Measurements from ENCODE around the gene MFAP4. TPM values are rescaled to one million over a fixed set of nuclear protein-coding genes. Genes with fewer than 3 reads are reported as not detected.

MFAP4 gene
- total RNA-seq, 2 donors from 2014 or later = not detected

DNA sequence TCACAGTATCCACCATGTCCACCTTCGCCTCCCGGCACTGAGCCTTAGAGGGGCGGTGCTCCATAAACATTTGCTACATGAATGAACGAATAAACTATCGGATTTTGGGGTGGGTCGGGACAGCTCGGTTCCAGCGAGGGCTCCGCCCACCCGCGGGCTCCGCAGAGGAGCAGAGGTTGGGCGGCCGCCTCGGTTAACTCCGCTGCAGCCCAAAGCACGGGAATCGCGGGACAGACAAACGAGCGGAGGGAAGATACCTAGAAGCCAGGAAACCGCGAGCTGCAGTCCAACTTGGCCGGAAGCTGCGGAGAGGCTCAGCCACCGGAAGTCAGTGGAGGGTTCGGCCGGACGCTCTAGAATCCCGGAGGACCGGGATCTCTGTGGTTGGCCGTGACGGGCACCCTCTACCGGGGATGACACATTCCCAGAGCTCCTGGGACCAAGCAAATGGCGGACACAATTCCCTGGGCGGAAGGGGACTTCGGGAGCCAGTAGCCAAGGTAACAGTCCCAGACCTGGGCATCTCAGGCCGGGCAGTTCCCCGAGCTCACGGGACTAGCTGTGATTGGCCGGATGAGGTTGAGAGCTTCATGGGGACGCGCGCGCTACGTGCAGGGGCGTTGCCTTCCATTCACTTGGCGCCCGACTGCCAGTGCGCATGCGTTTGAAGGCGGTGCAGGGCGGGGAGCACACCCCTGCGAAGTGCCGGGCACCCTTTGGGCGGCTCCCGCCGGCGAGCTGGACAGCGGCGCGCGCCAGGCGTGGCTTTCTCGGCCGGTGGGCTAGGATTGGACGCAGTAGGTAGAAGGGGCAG is 9.2 kb downstream of the MFAP4 start:
- Mint-ChIP-seq H3K36me3 (no peaks in the 10 kb centered on the region), H3K27ac (peak overlapping the region; percentile 93 to 97), H3K27me3 (no peaks in the 10 kb centered on the region), H3K4me3 (peak overlapping the region; percentile 92), H3K9me3 (no peaks in the 10 kb centered on the region), H3K4me1 (ENCODE audit: low read depth in 2 of 2) (peaks cover 25 to 33% of the 10 kb centered on the region in 2 donors)
- ATAC-seq = peak; percentile 98
- DNase-seq (ENCODE audit: low spot score) = peak; percentile 100

- H3K36me3 Mint-ChIP-seq = no peaks in the 10 kb centered on the region
- H3K27me3 Mint-ChIP-seq = no peaks in the 10 kb centered on the region
- peak overlapping the region; percentile 93 to 97 for H3K27ac Mint-ChIP-seq
- DNase-seq (ENCODE audit: low spot score) (no peak), ATAC-seq (no peak)
- peaks cover 33 to 38% of the 10 kb centered on the region in 2 donors for H3K4me1 Mint-ChIP-seq (ENCODE audit: low read depth in 2 of 2)
- H3K4me3 Mint-ChIP-seq = peak overlapping the region; percentile 92
- H3K9me3 Mint-ChIP-seq = no peaks in the 10 kb centered on the region
Observed at GRCh38 chr17:19376811-19377210, 10.2 kb downstream of the MFAP4 start.

GRCh38 chr17:19375732-19376131 is 11.3 kb downstream of the MFAP4 start:
- H3K4me1 Mint-ChIP-seq (ENCODE audit: low read depth in 2 of 2) = peaks cover 43 to 46% of the 10 kb centered on the region in 2 donors
- ATAC-seq (no peak), DNase-seq (ENCODE audit: low spot score) (no peak)
- H3K4me3 Mint-ChIP-seq = peak overlapping the region; percentile 64
- H3K9me3 Mint-ChIP-seq = no peaks in the 10 kb centered on the region
- H3K27me3 Mint-ChIP-seq = no peaks in the 10 kb centered on the region
- no peak overlapping the region for H3K27ac Mint-ChIP-seq
- no peaks in the 10 kb centered on the region for H3K36me3 Mint-ChIP-seq

DNA sequence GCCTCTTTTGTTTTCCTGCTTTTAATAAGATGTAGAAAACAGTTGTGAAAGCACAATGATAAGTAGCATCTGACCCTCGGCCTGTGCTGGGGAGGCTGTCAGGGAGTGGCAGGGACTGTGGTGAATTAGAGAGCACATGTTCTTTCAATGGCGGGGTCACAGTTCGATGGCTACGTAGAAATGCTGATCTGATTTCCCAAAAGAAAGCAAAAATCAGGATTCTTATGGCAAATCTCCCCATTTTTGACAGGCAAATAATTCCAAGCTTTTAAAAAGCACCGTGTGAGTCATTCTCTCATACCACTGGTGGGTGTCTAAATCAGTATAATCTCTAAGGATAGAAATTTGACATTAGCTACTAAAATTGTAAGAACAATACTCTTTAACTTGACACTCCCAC is 12.9 kb downstream of the MFAP4 start:
- no peak for DNase-seq (ENCODE audit: low spot score)
- Mint-ChIP-seq H3K36me3 (no peaks in the 10 kb centered on the region), H3K9me3 (peaks cover 3% of the 10 kb centered on the region), H3K4me3 (no peak overlapping the region), H3K4me1 (ENCODE audit: low read depth in 2 of 2) (peaks cover 50 to 52% of the 10 kb centered on the region in 2 donors), H3K27ac (no peak overlapping the region), H3K27me3 (no peaks in the 10 kb centered on the region)
- ATAC-seq = no peak

- DNase-seq (ENCODE audit: low spot score) = no peak
- no peak for ATAC-seq
- no peaks in the 10 kb centered on the region for H3K27me3 Mint-ChIP-seq
- peaks cover 55 to 60% of the 10 kb centered on the region in 2 donors for H3K4me1 Mint-ChIP-seq (ENCODE audit: low read depth in 2 of 2)
- peak overlapping the region; percentile 54 for H3K4me3 Mint-ChIP-seq
- H3K36me3 Mint-ChIP-seq = no peaks in the 10 kb centered on the region
- no peak overlapping the region for H3K27ac Mint-ChIP-seq
- peaks cover 3% of the 10 kb centered on the region for H3K9me3 Mint-ChIP-seq
Observed at GRCh38 chr17:19372866-19373504, 14.0 kb downstream of the MFAP4 start.

DNA sequence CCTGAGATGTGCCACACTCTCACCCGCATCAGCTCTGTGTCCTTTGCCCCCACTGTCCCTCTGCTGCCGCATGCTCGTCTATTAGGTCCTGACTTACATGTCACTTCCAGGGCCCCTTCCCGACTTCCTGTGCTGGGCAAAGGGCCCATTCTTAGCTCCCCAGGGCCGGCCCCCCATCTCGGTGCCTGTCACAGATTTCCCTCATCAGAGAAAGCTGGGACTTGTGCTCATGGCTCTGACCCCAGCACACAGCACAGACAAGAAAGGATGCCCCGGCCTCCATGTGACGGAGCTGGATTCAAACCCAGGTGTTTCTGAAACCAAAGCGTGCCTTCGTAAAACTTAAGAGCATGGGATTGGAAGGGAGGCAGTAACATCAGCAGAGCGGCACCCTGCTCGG is 14.6 kb downstream of the MFAP4 start:
- Mint-ChIP-seq H3K4me3 (peak overlapping the region; percentile 54), H3K9me3 (peaks cover 3% of the 10 kb centered on the region), H3K36me3 (no peaks in the 10 kb centered on the region), H3K4me1 (ENCODE audit: low read depth in 2 of 2) (peaks cover 55 to 60% of the 10 kb centered on the region in 2 donors), H3K27me3 (no peaks in the 10 kb centered on the region), H3K27ac (no peak overlapping the region)
- no peak for ATAC-seq
- no peak for DNase-seq (ENCODE audit: low spot score)

- Mint-ChIP-seq H3K4me3 (peak overlapping the region; percentile 54), H3K27me3 (no peaks in the 10 kb centered on the region), H3K36me3 (no peaks in the 10 kb centered on the region), H3K4me1 (ENCODE audit: low read depth in 2 of 2) (peaks cover 52 to 57% of the 10 kb centered on the region in 2 donors), H3K27ac (peak overlapping the region in 1 of 2 donors; percentile 23), H3K9me3 (peaks cover 3% of the 10 kb centered on the region)
- DNase-seq (ENCODE audit: low spot score) = no peak
- ATAC-seq = no peak
Observed at GRCh38 chr17:19372011-19372370, 15.0 kb downstream of the MFAP4 start.

DNA sequence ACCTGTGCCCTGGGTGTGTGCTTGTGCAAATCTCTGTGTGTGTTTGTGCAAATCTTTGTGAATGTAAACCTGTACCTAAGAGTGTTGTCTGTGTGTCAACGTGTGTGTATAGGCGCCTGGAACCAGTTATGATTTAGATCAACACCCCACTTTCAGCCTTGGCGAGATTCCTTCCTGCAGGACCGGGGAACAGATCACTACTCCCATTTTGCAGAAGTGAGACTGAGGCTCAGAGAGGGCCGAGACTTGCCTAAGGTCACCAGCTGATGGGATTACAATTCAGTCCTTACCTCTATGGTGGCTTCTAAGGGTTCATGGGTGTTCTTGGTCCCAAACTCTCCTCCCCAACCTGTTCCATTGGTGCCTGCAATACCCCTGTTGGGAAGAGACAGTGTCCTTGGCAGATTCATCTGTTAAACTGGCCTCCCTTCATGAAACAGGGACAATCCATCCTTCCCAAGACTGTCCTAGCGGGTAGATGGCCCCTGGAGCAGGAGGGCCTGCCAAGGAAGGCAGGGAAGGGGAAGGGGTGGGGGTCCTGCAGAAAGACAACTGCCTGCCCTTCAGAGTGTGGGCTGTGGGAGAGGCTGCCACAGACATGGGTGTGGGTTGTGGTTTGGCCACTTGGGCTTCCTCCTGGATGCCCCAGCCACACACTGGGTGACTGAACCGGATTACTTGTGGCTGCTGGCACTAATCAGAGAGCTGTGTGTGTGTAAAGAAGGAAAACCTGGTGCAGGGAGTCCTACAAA is 15.6 kb downstream of the MFAP4 start:
- peak overlapping the region; percentile 89 for H3K4me3 Mint-ChIP-seq
- no peaks in the 10 kb centered on the region for H3K36me3 Mint-ChIP-seq
- ATAC-seq (peak; percentile 24 to 41), DNase-seq (ENCODE audit: low spot score) (no peak)
- H3K9me3 Mint-ChIP-seq = peaks cover 3% of the 10 kb centered on the region
- H3K27me3 Mint-ChIP-seq = no peaks in the 10 kb centered on the region
- peak overlapping the region in 1 of 2 donors; percentile 23 for H3K27ac Mint-ChIP-seq
- H3K4me1 Mint-ChIP-seq (ENCODE audit: low read depth in 2 of 2) = peaks cover 48 to 52% of the 10 kb centered on the region in 2 donors

DNA sequence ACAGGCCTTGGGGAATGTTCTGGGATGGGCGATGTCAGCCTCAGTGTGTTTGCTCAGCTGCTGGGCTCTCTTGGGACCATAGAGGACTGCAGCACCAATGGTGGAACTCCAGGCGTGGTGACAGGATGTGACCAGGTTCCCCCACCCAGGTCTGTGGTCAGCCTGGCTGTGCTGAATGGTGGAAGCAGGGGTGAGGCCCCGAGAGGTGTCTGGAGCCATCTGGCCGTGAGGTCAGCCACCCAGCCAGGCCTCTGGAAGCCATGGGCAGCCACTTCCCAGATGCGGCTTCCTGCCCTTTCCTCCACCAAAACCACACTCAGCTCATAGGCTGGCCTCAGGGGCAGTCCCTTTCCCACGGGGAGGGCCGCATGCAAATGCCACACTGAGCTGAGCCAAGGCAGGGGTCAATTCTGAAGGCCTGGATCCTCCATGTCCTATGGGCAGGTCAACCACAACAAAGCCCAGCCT is 16.5 kb downstream of the MFAP4 start:
- H3K27ac Mint-ChIP-seq = peak overlapping the region; percentile 68 to 85
- H3K4me3 Mint-ChIP-seq = peak overlapping the region; percentile 89

GRCh38 chr17:19369846-19370492 is 17.0 kb downstream of the MFAP4 start:
- no peaks in the 10 kb centered on the region for H3K36me3 Mint-ChIP-seq
- peaks cover 3% of the 10 kb centered on the region for H3K9me3 Mint-ChIP-seq
- peak overlapping the region; percentile 68 to 85 for H3K27ac Mint-ChIP-seq
- DNase-seq (ENCODE audit: low spot score) = peak; percentile 72
- H3K27me3 Mint-ChIP-seq = no peaks in the 10 kb centered on the region
- peak overlapping the region; percentile 89 for H3K4me3 Mint-ChIP-seq
- peaks cover 45 to 48% of the 10 kb centered on the region in 2 donors for H3K4me1 Mint-ChIP-seq (ENCODE audit: low read depth in 2 of 2)
- peak; percentile 80 to 83 for ATAC-seq

More for the DNA sequence above, 16.5 kb downstream of the MFAP4 start:
- peaks cover 45 to 48% of the 10 kb centered on the region in 2 donors for H3K4me1 Mint-ChIP-seq (ENCODE audit: low read depth in 2 of 2)
- H3K36me3 Mint-ChIP-seq = no peaks in the 10 kb centered on the region
- DNase-seq (ENCODE audit: low spot score) = peak; percentile 73
- no peaks in the 10 kb centered on the region for H3K27me3 Mint-ChIP-seq
- peaks cover 3% of the 10 kb centered on the region for H3K9me3 Mint-ChIP-seq
- ATAC-seq = peak; percentile 62 to 77

DNA sequence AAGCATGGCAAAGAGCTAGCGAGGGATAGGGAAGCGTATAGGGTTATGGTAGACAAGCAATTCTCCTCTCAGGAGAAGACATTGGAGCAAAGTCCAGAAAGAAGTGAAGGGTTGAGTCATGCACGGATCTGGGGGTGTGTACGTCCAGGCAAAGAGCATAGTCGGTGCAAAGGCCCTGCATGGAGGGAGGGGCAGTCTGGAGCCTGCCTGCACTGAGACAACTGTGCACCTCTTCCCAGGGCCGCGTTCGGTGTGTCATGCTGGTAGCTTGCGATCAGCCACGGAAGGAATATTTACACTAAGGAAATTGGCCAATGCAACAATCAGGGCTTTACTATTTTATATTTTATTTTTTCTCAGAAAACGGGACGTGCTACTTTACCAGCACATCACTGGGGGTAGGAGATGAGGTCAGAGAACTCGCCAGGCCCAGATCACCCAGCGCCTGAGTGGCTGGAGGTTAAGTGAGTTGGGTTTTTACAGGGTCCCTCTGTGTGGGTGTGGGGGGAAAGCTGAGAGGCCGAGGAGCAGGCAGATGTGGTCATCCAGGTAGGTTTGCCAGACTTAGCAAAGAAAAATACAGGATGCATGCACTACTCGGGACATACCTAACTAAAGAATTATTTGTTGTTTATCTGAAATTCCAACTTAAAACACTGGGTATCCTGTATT is 17.7 kb downstream of the MFAP4 start:
- Mint-ChIP-seq H3K27me3 (no peaks in the 10 kb centered on the region), H3K9me3 (peaks cover 3% of the 10 kb centered on the region), H3K4me3 (peak overlapping the region; percentile 55), H3K36me3 (no peaks in the 10 kb centered on the region), H3K27ac (peak overlapping the region; percentile 68 to 85), H3K4me1 (ENCODE audit: low read depth in 2 of 2) (peaks cover 48% of the 10 kb centered on the region in 2 donors)
- DNase-seq (ENCODE audit: low spot score) (no peak), ATAC-seq (no peak)

- Mint-ChIP-seq H3K27ac (no peak overlapping the region), H3K36me3 (no peaks in the 10 kb centered on the region), H3K4me3 (peak overlapping the region; percentile 55), H3K27me3 (no peaks in the 10 kb centered on the region), H3K4me1 (ENCODE audit: low read depth in 2 of 2) (peaks cover 43 to 46% of the 10 kb centered on the region in 2 donors), H3K9me3 (peaks cover 3% of the 10 kb centered on the region)
- ATAC-seq (no peak), DNase-seq (ENCODE audit: low spot score) (no peak)
Observed at GRCh38 chr17:19368229-19368628, 18.8 kb downstream of the MFAP4 start.

GRCh38 chr17:19366637-19366972 is 20.4 kb downstream of the MFAP4 start:
- H3K9me3 Mint-ChIP-seq = peaks cover 3% of the 10 kb centered on the region
- H3K27ac Mint-ChIP-seq = no peak overlapping the region
- H3K4me3 Mint-ChIP-seq = no peak overlapping the region
- H3K36me3 Mint-ChIP-seq = no peaks in the 10 kb centered on the region
- DNase-seq (ENCODE audit: low spot score) (no peak), ATAC-seq (no peak)
- H3K4me1 Mint-ChIP-seq (ENCODE audit: low read depth in 2 of 2) = peaks cover 39 to 43% of the 10 kb centered on the region in 2 donors
- no peaks in the 10 kb centered on the region for H3K27me3 Mint-ChIP-seq

Data from natural killer cell treated with Interleukin-12 subunit alpha and Interleukin-12 subunit beta and Interleukin-15 and Interleukin-18, amount 100 ng/mL, for 72 hours (primary cell).